HG03565 (cell line): ENCODE data around the gene MORN4.
"Not testable (repeated sequence)": the region's sequence is repeated elsewhere in the genome, so short reads cannot be mapped to it uniquely, and the experiment has no call there.

ENCODE experiments used
- ATAC-seq: cut with Tn5 transposase; IDR thresholded peaks from one replicate; pipeline ENCODE4 v1.9.1; 2021; ENCODE audit warnings: mild to moderate bottlenecking, moderate library complexity; ENCODE audit not compliant: unreplicated experiment

Gene MORN4

DNA sequence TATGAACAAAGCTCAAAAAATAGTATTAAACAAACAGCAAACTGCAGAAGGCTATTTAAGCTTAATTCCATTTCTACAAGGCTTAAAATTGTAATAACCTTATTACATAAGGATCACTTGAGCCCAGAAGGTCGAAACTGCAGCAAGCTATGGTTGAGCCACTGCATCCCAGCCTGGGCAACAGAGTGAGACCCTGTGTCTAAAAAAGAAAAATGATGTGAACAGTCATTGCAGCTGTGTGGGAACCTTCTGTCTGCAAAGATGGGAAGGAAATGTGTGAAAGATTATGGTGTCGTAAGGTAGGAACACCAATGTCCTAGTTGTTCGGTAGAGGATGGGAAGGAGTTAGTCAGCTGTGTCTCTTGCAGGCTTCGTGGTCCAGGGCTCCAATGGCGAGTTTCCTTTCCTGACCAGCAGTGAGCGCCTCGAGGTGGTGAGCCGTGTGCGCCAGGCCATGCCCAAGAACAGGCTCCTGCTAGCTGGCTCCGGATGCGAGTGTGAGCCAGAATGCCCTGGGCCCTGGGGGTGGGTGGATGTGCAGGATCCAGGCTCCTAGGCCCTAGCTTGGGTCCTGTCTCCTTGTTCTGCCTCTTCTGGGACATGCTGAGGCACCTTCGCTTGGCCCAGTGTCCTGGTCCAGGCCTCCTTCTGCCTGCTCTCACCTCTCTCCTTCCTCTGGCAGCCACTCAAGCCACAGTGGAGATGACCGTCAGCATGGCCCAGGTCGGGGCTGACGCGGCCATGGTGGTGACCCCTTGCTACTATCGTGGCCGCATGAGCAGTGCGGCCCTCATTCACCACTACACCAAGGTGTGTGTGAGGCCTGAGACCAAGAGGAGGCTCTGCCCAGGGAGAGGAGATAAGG lies 34.7 kb downstream of the MORN4 start:
- no peak for ATAC-seq

DNA sequence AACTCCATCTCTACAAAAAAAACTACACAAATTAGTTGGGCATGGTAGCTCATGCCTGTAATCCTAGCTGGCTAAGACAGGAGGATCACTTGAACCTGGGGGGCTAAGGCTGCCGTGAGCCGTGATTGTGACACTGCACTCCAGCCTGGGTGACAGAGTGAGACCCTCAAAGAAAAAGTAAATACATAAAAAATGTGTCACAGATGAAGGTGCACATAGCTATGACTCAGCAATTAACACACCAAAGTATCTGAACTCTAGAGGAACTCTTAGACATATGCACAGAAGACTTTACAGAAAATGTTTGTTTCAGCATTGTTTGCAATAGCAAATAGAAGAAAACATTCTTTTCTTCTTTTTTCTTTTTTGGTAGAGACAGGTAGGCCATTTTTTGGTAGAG lies 35.5 kb downstream of the MORN4 start:
- no peak for ATAC-seq

DNA sequence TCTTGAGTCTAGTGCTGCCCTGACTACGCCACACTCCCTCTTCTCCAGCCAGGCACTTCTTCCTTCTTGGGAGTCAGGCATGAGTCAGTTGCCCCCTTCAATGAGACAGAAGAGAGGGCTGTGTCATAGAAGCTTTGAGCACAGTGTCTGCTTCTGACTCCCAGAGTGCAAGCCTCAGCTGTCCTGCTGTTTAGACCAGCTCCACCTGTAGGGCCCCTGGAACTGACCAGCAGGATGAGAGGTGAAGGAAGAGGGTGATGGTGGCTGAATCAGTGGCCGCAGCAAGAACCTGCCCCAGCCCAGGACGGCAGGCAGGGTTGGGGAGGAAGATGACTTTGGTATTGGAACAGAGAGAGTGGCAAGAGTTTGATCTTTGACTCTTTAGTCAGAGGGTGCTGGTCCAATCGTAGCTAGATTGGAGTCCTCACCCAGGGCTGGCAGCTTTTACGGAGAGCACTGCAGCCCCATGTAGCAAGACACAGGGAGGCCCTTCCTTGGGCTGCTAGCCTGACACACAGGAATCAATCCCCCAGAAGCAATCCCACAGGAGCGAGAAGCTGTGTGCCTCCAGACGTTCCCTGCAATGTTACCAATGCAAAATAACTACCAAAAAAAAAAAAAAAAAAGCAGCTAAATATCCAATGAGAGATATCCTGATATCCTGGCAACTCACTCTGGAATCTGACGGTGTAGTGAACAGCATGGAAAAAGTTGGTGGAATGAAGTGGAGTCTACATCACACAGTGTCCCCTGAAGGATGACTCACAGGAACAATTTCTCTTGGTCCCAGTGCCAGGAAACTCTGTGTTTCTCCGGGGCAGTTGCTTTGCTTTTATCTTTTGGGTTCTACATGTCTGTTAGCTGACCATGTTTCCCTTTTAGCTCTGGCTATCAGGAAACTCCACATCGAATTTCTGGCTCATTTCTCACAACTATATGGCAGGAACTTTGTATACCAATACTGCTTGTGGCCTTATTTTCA lies 36.9 kb downstream of the MORN4 start:
- ATAC-seq = no peak

DNA sequence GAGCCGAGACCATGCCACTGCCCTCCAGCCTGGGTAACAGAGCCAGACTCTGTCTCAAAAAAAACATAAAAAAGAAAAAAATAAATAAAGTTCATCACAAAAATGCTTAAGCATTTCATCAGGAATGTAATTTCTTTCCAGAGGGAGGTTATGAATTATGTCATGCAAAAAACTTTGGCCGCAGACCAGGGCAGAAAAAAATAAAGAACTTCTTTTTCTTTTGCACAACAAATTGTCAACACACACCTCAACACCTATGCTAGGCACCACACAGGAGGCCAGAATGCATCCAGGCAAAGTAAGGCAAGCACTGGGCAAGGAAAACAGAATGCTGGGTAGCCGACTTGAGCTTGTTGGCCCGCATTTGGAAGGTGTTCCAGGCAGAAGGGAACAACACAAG lies 39.9 kb downstream of the MORN4 start:
- ATAC-seq = no peak

DNA sequence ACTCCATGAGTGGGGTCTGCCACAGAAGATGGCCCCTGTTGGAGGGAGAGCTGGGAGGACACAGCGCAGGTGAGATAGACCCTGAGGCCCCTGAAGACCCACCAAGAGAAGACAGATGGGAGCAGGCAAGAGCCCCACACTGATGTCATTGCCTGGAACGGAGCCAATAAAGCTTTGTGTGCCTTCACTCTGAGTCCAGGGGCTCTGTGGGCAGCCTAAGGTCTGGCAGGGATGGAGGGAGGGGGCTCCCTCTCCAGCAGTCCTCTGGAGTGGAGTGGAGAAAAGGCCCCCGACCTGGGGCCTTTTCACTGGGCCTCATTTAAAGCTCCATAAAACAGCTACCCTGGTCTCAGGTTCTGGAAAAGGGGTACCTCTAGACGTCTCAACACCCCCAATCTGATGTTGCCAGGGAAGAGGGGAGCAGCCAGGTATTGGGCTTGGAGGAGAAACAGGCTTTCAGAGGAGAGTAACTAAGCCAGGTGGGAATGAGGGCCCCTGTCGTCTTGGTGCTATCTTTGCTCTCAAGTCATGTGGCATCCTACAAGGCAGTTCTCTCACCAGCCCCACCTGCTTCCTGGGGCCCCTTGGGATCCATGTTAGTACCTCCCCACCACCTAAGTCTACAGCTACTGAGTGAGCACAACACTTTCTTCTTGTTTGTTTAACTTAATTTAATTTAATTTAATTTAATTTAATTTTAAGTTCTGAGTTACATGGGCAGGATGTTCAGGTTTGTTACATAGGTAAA lies 42.4 kb downstream of the MORN4 start:
- no peak for ATAC-seq

DNA sequence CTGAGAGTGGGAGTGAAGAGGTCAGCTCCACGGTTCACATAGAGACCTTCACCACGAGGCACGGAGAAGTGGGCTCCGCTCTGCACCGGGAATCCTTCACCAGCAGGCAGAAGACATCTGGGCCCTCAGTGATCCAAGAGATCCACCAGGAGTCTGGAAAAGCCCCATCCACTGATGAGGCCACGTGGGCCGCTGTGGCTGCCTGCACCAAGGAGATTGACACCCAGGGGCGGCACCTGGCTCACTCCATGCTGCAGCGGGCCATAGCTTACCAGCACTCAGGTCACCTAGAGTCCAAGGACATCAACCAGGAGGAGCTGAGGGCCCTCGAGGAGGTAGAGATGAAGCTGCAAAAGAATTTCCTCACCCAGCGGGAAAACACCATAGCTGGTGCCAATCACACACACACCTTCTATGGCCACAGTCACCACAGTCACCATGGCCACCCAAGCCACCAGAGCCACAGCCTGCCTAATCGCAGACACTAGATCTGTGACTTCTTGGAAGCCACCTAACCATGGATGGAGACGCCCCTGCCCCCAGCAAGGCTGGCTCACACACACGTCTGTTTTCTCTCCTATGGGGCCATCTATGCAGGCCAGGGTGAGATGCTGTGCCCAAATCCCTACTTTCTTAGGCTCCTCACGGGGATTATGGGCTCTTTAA lies 43.1 kb downstream of the MORN4 start:
- ATAC-seq = no peak

DNA sequence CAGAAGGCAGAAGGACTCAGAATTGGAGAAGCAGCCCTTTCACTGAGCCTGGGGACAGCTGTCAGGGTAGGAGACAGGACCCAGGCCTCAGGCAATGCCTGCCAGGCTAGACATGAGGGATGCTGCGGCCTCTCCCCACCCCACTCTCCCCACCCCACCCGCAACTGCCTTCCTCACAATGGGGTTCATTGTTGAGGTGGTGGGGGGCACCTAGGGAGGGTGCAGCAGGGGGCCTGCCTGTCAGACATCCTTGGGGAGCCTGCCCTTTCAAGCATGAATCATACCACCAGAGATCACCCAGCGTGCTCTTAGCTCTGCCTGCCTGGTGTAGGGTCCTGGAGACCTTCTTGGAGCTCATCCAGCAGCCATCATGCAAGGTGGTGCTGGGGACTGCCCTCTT lies 43.8 kb downstream of the MORN4 start, which contains the start of gene C10orf62:
Gene C10orf62 (plus strand): TSS at position 243 of the 400 bp plus-strand sequence. CDS start 177 bp downstream, outside the sequence.
- no peak for ATAC-seq

DNA sequence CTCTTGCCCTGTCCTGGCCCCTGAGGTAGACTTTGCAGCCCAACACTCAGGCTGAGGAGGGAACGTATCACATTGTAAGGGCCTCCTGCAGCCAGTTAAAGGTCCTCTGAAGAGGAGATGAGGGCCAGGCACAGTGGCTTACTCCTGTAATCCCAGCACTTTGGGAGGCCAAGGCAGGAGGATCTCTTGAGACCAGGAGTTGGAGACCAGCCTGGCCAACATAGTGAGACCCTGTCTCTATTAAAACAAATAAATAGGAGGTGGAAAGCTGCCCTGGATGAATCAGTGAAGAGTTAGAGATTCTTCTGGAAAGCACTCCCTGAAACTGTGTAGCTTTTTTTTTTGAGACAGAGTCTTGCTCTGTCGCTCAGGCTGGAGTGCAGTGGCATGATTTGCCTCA lies 46.1 kb downstream of the MORN4 start:
- no peak for ATAC-seq

DNA sequence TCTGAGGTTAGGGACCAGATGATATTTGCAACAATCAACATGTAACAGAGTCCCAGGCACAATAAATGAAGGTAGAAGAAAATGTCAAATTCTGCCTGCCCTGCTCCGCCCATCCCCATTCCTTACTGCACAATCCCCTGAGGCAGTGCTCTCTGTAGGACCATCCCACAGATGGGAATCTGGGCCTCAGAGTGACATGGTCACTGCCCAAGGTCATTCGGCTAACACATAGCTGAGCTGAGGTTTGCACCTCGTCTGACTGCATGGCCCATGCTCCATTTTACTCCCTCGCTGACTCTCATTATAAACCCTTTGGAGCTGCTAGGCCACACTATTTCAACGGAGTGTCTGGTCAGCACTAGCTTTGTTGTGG lies 47.9 kb downstream of the MORN4 start:
- ATAC-seq = no peak

DNA sequence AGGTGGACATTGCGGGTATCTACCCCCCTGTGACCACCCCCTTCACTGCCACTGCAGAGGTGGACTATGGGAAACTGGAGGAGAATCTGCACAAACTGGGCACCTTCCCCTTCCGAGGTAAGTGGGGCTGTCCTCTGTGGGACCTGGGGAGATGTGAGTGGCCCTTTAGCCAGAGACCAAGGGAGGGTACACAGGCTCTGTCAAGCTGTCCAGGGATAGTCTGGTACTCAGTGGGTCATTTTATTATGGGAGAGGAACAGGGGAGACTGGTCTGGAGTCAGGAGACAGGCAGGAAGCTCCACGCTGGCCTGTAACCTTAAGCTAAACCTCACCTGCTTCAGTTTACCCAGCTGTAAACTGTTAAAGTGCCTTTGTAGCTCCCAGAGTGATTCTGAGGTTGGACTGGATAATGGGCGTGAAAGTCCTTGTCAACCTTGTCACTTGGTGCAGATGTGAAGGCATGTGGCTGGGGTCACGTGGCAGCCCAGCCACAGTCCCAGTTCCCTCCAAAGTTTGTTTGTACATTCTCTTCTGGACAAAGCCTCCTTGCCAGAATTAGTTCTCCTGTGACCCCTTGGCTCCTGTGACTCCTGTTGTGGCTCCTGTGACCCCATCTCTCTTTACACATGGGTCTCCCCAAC lies 48.4 kb downstream of the MORN4 start:
- no peak for ATAC-seq

DNA sequence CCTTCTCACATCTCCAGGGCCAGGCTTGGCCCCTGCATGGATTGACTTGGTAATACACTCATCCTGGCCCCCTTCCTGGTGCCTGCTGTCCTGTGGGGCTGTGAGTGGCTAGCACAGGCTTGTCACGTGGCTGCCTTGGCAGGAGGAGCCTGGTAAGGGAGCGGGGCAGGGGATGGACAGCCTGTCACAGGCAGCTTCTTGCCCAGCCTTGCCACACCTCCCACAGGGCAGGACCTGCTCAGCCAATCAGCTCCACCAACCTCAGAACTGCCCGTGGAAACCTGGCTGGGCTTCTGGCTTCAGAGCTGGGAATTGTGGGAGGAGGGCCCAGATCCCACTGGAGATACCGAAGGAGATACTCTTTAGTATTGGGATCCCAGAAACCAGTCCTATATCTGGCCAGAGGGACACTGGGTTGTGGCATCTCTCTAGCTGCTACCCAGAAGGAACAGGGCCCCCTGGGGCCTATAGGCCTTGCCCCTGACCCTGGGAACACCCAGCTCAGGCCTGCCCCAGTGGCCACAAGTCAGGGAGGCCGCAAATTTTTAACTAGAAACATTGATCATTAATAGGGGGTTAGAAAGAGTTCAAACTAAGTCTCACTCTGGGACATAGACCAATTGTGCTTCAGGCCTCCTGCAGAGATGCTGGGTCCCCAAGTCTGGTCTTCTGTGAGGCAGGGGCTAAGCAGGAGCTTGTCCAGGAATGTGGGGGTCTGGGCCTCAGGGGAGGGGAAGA lies 49.1 kb downstream of the MORN4 start, which contains the start of gene HOGA1:
Gene HOGA1 (plus strand): TSS at position 330 of the 738 bp plus-strand sequence. CDS start 315 bp downstream, at position 645.
- no peak for ATAC-seq

DNA sequence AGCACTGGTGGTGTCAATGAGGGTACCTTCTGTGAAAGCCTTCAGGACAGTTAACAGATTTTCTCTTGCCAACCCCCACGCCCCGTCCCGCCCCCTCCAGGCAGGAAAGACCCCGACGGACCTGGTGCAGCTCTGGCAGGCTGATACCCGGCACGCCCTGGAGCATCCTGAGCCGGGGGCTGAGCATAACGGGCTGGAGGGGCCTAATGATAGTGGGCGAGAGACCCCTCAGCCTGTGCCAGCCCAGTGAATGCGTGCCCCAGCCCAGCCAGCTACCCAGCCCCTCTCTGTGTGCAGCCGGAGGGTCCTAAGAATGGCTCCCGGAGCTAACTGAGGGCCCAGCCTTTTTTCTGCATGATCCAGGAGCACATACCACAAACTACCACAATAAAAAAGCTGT lies 49.8 kb downstream of the MORN4 start:
- no peak for ATAC-seq

DNA sequence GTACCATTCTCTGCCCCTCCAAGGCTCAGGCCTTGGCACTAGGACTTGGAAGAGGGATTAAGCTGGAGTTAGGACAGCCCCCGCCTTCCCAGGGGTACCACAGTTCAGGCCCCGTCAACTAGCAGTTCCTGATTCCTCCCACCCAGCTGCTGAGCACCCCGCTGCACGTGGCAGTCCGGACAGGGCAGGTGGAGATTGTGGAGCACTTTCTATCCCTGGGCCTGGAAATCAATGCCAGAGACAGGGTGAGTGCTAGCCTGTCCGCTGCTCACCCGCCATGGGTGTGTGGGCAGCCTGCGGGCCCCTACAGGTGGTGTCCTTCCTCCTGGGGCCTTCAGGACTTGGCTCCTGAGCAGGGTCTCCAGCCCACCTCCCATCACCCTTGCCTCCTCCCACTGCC lies 51.1 kb downstream of the MORN4 start:
- no peak for ATAC-seq

DNA sequence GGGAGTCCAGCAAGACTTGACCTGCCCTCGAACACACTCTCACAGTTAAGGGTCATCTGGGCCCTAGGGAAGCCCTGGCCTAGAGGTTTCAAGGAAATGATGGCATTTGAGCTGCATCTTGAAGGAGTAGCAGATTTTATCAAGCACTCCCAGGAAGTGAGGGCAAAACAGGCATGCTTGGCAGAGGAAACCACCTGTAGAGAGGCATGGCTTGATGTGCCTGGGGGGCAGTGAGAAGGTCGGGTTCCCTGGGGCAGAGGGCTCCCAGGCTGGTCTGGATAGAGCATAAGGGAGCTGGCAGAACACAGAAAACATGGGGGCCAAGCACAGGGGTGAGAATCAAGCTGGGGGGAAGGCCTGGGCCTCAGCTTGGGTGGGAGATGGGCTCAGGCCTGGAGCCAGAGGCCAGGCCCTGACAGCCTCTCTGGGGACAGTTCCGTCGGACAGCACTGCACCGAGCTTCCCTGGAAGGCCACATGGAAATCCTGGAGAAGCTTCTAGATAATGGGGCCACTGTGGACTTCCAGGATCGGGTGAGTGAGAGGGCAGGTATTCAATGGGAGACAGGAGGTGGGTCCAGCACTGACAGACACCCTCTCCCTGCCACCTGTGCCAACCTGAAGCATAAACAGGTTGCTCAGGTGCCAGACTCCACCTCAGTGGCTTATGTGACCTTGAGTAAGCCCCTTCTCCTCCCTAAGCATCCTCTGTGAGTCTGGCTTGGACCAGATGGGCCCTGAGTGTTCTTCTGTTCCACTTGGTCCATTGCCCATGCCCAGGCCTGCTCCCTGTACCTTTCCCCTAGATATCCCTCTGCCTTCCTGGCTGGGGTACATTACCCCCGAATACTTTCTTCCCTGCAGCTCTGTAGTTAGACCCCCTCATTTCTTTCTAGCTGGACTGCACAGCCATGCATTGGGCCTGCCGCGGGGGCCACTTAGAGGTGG lies 52.6 kb downstream of the MORN4 start:
- no peak for ATAC-seq

DNA sequence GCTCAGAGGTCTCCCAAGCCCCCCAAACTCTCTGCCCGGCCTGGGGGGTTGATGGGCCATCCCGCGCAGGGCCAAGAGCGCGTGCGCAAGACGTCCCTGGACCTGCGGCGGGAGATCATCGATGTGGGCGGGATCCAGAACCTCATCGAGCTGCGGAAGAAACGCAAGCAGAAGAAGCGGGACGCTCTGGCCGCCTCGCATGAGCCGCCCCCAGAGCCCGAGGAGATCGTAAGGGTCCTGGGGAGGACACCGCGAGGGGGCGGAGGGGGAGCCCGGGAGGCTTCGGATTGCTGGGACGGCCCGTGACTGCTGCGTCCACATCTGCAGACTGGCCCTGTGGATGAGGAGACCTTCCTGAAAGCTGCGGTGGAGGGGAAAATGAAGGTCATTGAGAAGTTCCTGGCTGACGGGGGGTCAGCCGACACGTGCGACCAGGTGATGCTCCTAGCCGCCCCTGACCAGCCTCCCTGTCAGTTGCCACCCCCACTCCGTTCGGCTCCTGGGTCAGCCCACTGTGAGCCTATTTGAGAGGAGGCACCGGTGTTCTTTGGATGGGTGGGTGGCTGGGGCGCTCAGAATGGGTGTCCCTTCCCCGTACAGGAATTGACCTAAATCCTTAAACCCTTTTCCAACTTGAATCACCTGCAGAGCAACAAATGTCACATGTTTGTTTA lies 55.0 kb downstream of the MORN4 start:
- no peak for ATAC-seq

DNA sequence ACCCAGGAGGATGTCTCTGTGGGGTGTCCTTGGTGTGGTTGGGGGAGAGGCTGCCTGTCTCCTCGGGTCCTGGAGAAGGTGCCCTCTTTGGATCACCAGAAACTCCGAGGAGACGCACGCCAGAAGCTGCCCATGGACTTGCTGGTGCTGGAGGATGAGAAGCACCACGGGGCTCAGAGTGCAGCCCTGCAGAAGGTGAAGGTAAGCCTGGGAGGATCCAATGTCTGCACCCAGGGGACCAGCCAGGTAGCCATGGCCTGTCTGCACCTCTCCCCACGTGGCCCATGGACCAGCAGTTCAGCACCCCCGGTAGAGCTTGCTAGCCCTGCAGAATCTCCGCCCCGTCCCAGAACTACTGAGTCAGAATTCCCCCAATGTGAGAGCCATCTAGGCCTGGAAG lies 55.6 kb downstream of the MORN4 start:
- no peak for ATAC-seq

DNA sequence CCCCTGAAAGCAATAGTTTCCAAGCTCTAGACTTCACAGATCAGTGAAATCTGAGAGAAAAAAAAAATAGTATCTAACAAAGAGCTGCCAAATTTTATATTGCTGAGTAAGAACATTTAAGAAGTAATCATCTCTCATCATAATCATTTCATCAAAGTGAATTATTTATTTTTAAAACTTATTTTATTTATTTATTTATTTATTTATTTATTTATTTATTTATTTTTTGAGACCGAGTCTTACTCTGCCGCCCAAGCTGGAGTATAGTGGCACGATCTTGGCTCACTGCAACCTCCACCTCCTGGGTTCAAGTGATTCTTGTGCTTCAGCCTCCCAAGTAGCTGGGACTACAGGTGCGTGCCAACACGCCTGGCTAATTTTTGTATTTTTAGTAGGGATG lies 56.8 kb downstream of the MORN4 start:
- ATAC-seq = not testable (repeated sequence)
